Stimulated activated effector memory CD8-positive, alpha-beta T cell treated with anti-CD3 and anti-CD28 coated beads, Interleukin-12 subunit alpha, Interleukin-12 subunit beta, amount 100 ng/mL, for 72 hours (primary cell): Measurements from ENCODE around the gene CCDC182.

ENCODE experiments used
- ATAC-seq: fragments of 150-1000 bp; cut with Tn5 transposase; 2 replicates; pipeline ENCODE4 v1.10.0; 2021
- DNase-seq, 2 donors: peaks; one replicate each; pipeline ENCODE4 v3.0.0; 2021 to 2022; ENCODE audit warnings: low spot score in 2 of 2
- H3K27ac Mint-ChIP-seq: one replicate; pipeline ENCODE4 v1.8.0; 2022; ENCODE audit warnings: mild to moderate bottlenecking, mixed read lengths
- H3K36me3 Mint-ChIP-seq: one replicate; pipeline ENCODE4 v1.8.0; 2022; ENCODE audit warnings: mild to moderate bottlenecking, mixed read lengths
- H3K4me1 Mint-ChIP-seq: one replicate; pipeline ENCODE4 v1.8.0; 2022; ENCODE audit warnings: mixed read lengths
- H3K4me3 Mint-ChIP-seq: one replicate; pipeline ENCODE4 v1.8.0; 2022; ENCODE audit warnings: mild to moderate bottlenecking, mixed read lengths
- H3K9me3 Mint-ChIP-seq: one replicate; pipeline ENCODE4 v1.8.0; 2022; ENCODE audit warnings: mixed read lengths

CCDC182 gene

GRCh38 chr17:57703273-57703672, 41.8 kb downstream of the CCDC182 start:
- H3K36me3 Mint-ChIP-seq = no peaks in the 10 kb centered on the region
- no peak overlapping the region for H3K4me3 Mint-ChIP-seq
- no peaks in the 10 kb centered on the region for H3K9me3 Mint-ChIP-seq
- peaks cover 16% of the 10 kb centered on the region for H3K4me1 Mint-ChIP-seq
- ATAC-seq (no peak), DNase-seq (no peak)
- no peak overlapping the region for H3K27ac Mint-ChIP-seq

- H3K9me3 Mint-ChIP-seq = no peaks in the 10 kb centered on the region
- no peak overlapping the region for H3K4me3 Mint-ChIP-seq
- no peaks in the 10 kb centered on the region for H3K36me3 Mint-ChIP-seq
- ATAC-seq (no peak), DNase-seq (no peak)
- no peak overlapping the region for H3K27ac Mint-ChIP-seq
- peaks cover 11% of the 10 kb centered on the region for H3K4me1 Mint-ChIP-seq
These were observed 44.0 kb downstream of the CCDC182 start for GRCh38 chr17:57701124-57701523.

GRCh38 chr17:57699751-57700219, 45.3 kb downstream of the CCDC182 start:
- Mint-ChIP-seq H3K9me3 (no peaks in the 10 kb centered on the region), H3K4me3 (no peak overlapping the region), H3K27ac (no peak overlapping the region), H3K4me1 (peaks cover 4% of the 10 kb centered on the region), H3K36me3 (no peaks in the 10 kb centered on the region)
- ATAC-seq (no peak), DNase-seq (peak in 1 of 2 donors; percentile 38)

DNA sequence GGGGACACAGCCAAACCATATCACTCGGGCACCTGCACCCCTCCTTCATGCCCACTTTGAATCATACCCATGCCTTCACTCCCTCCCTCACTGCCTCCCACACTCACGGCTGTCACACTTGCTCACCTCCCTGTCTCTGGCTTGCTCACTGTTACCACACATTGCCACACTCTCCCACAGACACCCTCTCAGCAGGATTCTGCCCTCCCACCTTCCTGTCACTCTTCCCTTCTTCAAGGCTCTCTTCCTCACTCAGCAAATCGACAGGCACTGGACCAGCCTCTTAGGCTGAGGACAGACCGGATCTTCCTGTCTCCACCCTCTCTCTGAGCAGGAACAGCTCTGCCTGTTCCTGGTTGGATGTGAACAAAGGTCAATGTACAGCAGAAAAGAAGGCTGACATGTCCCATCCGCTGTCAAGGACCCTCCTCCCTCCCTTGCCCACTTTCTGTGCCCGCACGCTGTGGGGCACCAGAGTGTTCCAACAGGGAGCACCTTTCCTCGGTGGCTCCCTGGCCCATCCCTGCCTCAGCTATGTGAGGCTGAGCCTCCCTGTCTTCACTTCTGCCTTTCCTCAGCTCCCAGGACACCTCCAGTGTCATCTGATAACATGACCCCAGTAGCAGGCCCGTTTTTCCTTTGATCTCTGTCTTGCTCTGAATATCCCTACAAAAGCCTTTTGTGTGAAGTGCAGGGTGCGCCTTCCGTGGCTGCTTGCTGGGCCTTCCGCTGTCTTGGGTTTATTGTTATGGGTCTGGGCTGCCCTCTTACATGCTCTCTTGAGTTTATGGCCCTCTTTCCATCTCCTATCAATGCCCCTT, 47.0 kb downstream of the CCDC182 start:
- ATAC-seq (peak; percentile 93), DNase-seq (peak in 1 of 2 donors; percentile 51)
- H3K9me3 Mint-ChIP-seq = peaks cover 4% of the 10 kb centered on the region
- no peak overlapping the region for H3K27ac Mint-ChIP-seq
- peaks cover 6% of the 10 kb centered on the region for H3K4me1 Mint-ChIP-seq
- H3K36me3 Mint-ChIP-seq = no peaks in the 10 kb centered on the region
- H3K4me3 Mint-ChIP-seq = no peak overlapping the region

DNA sequence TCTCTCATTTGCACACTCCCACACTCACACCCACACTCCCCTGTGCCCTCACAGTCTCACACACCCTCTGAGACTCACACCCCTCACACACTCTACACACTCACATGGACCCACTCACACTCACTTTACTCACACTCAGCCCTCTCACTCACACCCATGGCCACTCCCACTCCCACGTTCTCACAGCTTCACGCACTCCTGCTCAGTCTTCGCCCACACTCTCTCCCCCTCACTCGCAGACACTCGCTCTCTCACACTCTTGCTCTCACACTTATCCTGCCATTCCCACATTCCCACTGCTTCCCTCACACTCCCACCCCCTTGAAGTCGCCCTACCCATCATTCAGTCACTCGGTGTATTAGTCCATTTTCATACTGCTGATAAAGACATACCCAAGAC, 47.9 kb downstream of the CCDC182 start:
- ATAC-seq = no peak
- H3K4me1 Mint-ChIP-seq = peaks cover 15% of the 10 kb centered on the region
- H3K4me3 Mint-ChIP-seq = no peak overlapping the region
- H3K27ac Mint-ChIP-seq = no peak overlapping the region
- H3K36me3 Mint-ChIP-seq = no peaks in the 10 kb centered on the region
- peak in 1 of 2 donors; percentile 38 for DNase-seq
- peaks cover 4% of the 10 kb centered on the region for H3K9me3 Mint-ChIP-seq

GRCh38 chr17:57696050-57696449, 49.0 kb downstream of the CCDC182 start:
- no peak for DNase-seq
- H3K4me3 Mint-ChIP-seq = no peak overlapping the region
- peaks cover 5% of the 10 kb centered on the region for H3K9me3 Mint-ChIP-seq
- H3K36me3 Mint-ChIP-seq = no peaks in the 10 kb centered on the region
- no peak overlapping the region for H3K27ac Mint-ChIP-seq
- ATAC-seq = no peak
- peaks cover 15% of the 10 kb centered on the region for H3K4me1 Mint-ChIP-seq
